Calu3 (cell line): Measurements from ENCODE around the gene DIP2B. TPM values are rescaled to one million over a fixed set of nuclear protein-coding genes. Genes with fewer than 3 reads are reported as not detected.

Source experiments
- BruUV-seq: library from RNA; stranded (reverse); fragments of 400-500 nt; replicated peaks from 2 replicates; lab custom pipeline; 2021; lab: Mats Ljungman, UMichigan
- CTCF ChIA-PET: fragments of 300-600 bp; sonication (Branson Sonifier 250); formaldehyde crosslinking; loops from one replicate; lab custom pipeline; 2022; ENCODE audit warnings: antibody characterized with exemption; lab: Charles Lee
- DNase-seq: peaks from one replicate; pipeline ENCODE4 v3.0.0; 2022
- H3K27ac Mint-ChIP-seq: one replicate; pipeline ENCODE4 v1.8.0; 2022; ENCODE audit warnings: mixed read lengths; ENCODE audit not compliant: unreplicated experiment
- H3K27me3 Mint-ChIP-seq: one replicate; pipeline ENCODE4 v1.8.0; 2022; ENCODE audit warnings: mixed read lengths; ENCODE audit not compliant: unreplicated experiment
- H3K36me3 Mint-ChIP-seq: one replicate; pipeline ENCODE4 v1.8.0; 2022; ENCODE audit warnings: mild to moderate bottlenecking, moderate library complexity, mixed read lengths; ENCODE audit not compliant: insufficient read depth, unreplicated experiment
- H3K4me1 Mint-ChIP-seq: one replicate; pipeline ENCODE4 v1.8.0; 2022; ENCODE audit warnings: mild to moderate bottlenecking, low read depth, mixed read lengths; ENCODE audit not compliant: unreplicated experiment
- H3K4me3 Mint-ChIP-seq: one replicate; pipeline ENCODE4 v1.8.0; 2022; ENCODE audit warnings: mild to moderate bottlenecking, low read depth, moderate library complexity, mixed read lengths; ENCODE audit not compliant: unreplicated experiment
- H3K9me3 Mint-ChIP-seq: one replicate; pipeline ENCODE4 v1.8.0; 2022; ENCODE audit warnings: low read depth, mixed read lengths; ENCODE audit not compliant: unreplicated experiment
- intact Hi-C: fragments of 100-400 bp; cut with micrococcal nuclease; formaldehyde crosslinking; loops from one replicate; pipeline ENCODE4 v1.10.0; 2022; ENCODE audit not compliant: unreplicated experiment
- total RNA-seq: library from RNA; stranded (reverse); gene quantifications from 2 replicates; pipeline ENCODE4 v1.2.3, GENCODE V29; 2022
- TF ChIP-seq, protein P1 (sequence below): fragments of 200-600 bp; IDR thresholded peaks from one replicate; pipeline ENCODE4 v1.8.0; 2022; ENCODE audit warnings: antibody characterized with exemption; ENCODE audit not compliant: unreplicated experiment

Gene DIP2B
- total RNA-seq, 1 experiment from 2014 or later: 22.8 TPM

GRCh38 chr12:50545786-50546185 lies 41.0 kb downstream of the DIP2B start:
- CTCF ChIA-PET: interaction anchor here (0.6 to 0.9 kb wide), 4 partner anchors 35 to 119 kb away, joined by 3 to 5 read pairs (median 3); no protein-coding TSS in a partner anchor
- H3K9me3 Mint-ChIP-seq: no peaks in the 10 kb centered on the region
- BruUV-seq: no TSS peak
- TF ChIP-seq, protein P1, sequence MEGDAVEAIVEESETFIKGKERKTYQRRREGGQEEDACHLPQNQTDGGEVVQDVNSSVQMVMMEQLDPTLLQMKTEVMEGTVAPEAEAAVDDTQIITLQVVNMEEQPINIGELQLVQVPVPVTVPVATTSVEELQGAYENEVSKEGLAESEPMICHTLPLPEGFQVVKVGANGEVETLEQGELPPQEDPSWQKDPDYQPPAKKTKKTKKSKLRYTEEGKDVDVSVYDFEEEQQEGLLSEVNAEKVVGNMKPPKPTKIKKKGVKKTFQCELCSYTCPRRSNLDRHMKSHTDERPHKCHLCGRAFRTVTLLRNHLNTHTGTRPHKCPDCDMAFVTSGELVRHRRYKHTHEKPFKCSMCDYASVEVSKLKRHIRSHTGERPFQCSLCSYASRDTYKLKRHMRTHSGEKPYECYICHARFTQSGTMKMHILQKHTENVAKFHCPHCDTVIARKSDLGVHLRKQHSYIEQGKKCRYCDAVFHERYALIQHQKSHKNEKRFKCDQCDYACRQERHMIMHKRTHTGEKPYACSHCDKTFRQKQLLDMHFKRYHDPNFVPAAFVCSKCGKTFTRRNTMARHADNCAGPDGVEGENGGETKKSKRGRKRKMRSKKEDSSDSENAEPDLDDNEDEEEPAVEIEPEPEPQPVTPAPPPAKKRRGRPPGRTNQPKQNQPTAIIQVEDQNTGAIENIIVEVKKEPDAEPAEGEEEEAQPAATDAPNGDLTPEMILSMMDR: no peak
- peaks cover 12% of the 10 kb centered on the region for H3K36me3 Mint-ChIP-seq
- peaks cover 21% of the 10 kb centered on the region for H3K4me1 Mint-ChIP-seq
- intact Hi-C loops: loop anchor here (5.0 kb wide), 1 partner anchor 38 kb away; no protein-coding TSS in a partner anchor
- peak; percentile 25 for DNase-seq
- peak overlapping the region; percentile 78 for H3K27ac Mint-ChIP-seq
- H3K4me3 Mint-ChIP-seq: no peak overlapping the region
- no peaks in the 10 kb centered on the region for H3K27me3 Mint-ChIP-seq

DNA sequence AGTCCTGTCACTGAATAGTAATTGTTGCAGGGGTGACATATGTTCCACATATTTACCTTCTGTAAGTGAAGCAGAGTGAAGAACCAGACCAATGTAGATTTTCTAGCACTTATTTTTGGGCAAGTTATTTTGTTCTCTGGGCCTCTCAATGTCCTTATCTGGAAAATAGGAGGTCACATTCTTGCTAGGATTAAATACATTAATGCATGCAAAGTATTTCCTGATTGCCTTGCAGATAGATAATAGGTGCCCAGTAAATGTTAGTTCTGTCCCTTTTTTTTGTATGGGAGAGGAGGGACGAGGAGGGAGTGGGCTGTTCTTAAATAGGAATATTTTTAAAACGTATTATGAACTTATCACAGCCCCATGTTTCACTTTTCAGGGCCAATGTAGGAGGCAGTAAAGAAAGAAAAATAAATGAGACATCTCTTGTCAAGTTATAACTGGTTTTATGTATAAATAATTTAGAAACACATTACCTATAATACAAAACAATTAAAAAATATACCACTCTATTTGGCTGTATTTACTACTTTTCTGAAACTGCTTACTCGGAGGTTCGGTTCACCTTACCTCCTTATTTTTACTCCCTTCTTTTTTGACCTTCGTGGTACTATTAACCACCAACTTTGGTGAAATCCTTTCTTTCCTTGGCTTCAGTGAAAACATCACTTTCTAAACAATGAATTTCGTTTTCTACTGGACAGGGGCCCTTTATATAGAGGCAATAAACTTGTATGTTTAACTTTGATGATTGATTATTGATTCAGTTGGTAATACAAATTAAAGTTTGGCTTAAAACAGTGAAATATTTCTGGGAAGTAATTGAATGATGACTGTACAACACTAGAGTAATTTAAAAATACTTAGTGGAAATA lies 41.9 kb downstream of the DIP2B start:
- H3K36me3 Mint-ChIP-seq: peaks cover 12% of the 10 kb centered on the region
- DNase-seq: no peak
- H3K27me3 Mint-ChIP-seq: no peaks in the 10 kb centered on the region
- H3K4me1 Mint-ChIP-seq: peaks cover 21% of the 10 kb centered on the region
- TF ChIP-seq, protein P1: no peak
- CTCF ChIA-PET: interaction anchor here (1.0 kb wide), 1 partner anchor 42 kb away, joined by 4 read pairs; the partner anchor contains the start of gene DIP2B
- H3K4me3 Mint-ChIP-seq: no peak overlapping the region
- intact Hi-C loops: loop anchor here (5.0 kb wide), 1 partner anchor 39 kb away; no protein-coding TSS in a partner anchor
- no TSS peak for BruUV-seq
- peak overlapping the region; percentile 78 for H3K27ac Mint-ChIP-seq
- no peaks in the 10 kb centered on the region for H3K9me3 Mint-ChIP-seq

DNA sequence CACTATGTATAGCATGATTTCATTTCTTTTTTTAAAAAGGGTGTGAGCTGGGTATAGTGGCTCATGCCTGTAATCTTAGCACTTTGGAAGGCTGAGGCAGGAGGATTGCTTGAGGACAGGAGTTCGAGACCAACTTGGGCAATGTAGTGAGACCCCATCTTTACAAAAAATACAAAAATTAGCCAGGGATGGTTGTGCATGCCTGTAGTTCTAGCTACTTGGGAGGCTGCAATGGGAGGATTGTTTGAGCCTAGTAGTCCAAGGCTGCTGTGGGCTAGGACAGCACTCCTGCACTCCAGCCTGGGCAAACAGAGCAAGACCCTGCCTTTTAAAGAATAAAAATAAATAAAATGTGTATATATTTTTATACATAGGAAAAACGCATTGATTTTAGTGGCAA lies 43.0 kb downstream of the DIP2B start:
- CTCF ChIA-PET: interaction anchor here (1.0 kb wide), 1 partner anchor 43 kb away, joined by 4 read pairs; the partner anchor contains the start of gene DIP2B
- intact Hi-C loops: loop anchor here (1.0 to 5.0 kb wide), 2 partner anchors 34 to 40 kb away; no protein-coding TSS in a partner anchor
- H3K4me1 Mint-ChIP-seq: peaks cover 21% of the 10 kb centered on the region
- H3K27ac Mint-ChIP-seq: peak overlapping the region; percentile 78
- no TSS peak for BruUV-seq
- no peak for DNase-seq
- no peak overlapping the region for H3K4me3 Mint-ChIP-seq
- TF ChIP-seq, protein P1: no peak
- H3K27me3 Mint-ChIP-seq: no peaks in the 10 kb centered on the region
- peaks cover 12% of the 10 kb centered on the region for H3K36me3 Mint-ChIP-seq
- no peaks in the 10 kb centered on the region for H3K9me3 Mint-ChIP-seq

- TF ChIP-seq, protein P1: no peak
- no peaks in the 10 kb centered on the region for H3K27me3 Mint-ChIP-seq
- H3K27ac Mint-ChIP-seq: peak overlapping the region; percentile 62
- no peak for DNase-seq
- H3K4me3 Mint-ChIP-seq: no peak overlapping the region
- H3K9me3 Mint-ChIP-seq: peaks cover 2% of the 10 kb centered on the region
- no TSS peak for BruUV-seq
- peaks cover 16% of the 10 kb centered on the region for H3K36me3 Mint-ChIP-seq
- CTCF ChIA-PET: interaction anchor here (0.6 to 1.4 kb wide), 3 partner anchors 45 to 1797 kb away, joined by 3 to 7 read pairs (median 3); partner anchors contain the start of gene DIP2B
- intact Hi-C loops: loop anchor here (1.0 to 5.0 kb wide), 2 partner anchors 7 to 43 kb away; no protein-coding TSS in a partner anchor
- peaks cover 29% of the 10 kb centered on the region for H3K4me1 Mint-ChIP-seq
Measured at GRCh38 chr12:50549885-50550284, 45.1 kb downstream of the DIP2B start.
